SU-DHL-6 (cell line): ENCODE measurements around the gene DPYSL5.

Source experiments
- CTCF ChIP-seq: fragments of 200-600 bp; sonication (generic); IDR thresholded peaks from one replicate; pipeline ENCODE4 v1.5.1; 2017; ENCODE audit warnings: antibody characterized with exemption, mild to moderate bottlenecking, low read length, moderate library complexity; ENCODE audit not compliant: insufficient read depth, poor library complexity, severe bottlenecking
- EZH2phosphoT487 ChIP-seq: fragments of 200-600 bp; sonication (generic), shearing (Covaris generic); conservative IDR thresholded peaks from 2 replicates; pipeline ENCODE4 v1.6.1; 2018; ENCODE audit warnings: mild to moderate bottlenecking, antibody characterized with exemption, low read length, moderate library complexity, mixed read lengths

DNA sequence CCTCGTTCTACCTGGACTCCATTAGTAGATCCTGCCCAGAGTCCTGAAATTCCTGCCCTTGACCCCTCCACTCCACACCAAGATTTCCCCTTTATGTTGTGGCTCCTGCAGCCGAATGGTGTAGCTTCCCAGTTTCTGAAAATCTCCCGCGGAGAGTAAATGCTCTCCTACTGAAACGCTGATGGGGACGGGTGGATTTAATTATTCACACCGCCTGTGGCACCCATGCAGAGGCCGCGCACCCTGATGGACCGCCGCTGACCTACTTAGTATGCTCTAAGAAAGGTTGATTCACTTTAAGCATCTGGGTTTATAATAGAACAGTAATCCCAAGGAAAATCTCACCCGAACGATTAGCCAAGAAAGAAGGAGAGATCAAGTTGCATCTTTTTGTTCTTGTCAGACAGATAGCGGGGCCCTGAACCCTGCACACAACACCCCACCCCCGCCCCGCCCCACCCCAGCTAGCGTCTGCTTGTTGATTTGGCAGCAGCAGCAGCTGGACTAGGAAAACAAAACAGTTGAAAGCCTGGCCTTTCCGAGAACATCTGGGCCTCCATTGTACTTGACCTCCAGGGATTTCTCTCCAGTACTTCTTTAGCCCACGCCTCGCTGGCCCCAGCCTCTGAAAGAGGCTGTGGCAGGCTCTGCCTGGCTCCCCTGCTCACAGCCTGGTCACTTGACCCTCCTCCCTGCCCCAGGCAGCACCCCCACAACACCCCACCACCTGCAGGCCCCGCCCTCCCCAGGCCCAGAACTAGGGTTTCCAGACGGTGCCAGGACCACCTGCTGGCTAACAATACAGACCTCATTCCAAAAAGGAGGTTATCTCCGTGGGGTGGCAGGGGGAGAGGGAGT, 53.6 kb downstream of the DPYSL5 start:
- TF ChIP-seq CTCF: no peak
- TF ChIP-seq EZH2phosphoT487: no peak
